Calu3 (cell line): ENCODE measurements around the gene PXDN. TPM values are rescaled to one million over a fixed set of nuclear protein-coding genes. Genes with fewer than 3 reads are reported as not detected.

ENCODE experiments used
- BruUV-seq: library from RNA; stranded (reverse); fragments of 400-500 nt; replicated peaks from 2 replicates; lab custom pipeline; 2021; lab: Mats Ljungman, UMichigan
- CTCF ChIA-PET: fragments of 300-600 bp; sonication (Branson Sonifier 250); formaldehyde crosslinking; loops from one replicate; lab custom pipeline; 2022; ENCODE audit warnings: antibody characterized with exemption; lab: Charles Lee
- DNase-seq: peaks from one replicate; pipeline ENCODE4 v3.0.0; 2022
- H3K27ac Mint-ChIP-seq: one replicate; pipeline ENCODE4 v1.8.0; 2022; ENCODE audit warnings: mixed read lengths; ENCODE audit not compliant: unreplicated experiment
- H3K27me3 Mint-ChIP-seq: one replicate; pipeline ENCODE4 v1.8.0; 2022; ENCODE audit warnings: mixed read lengths; ENCODE audit not compliant: unreplicated experiment
- H3K36me3 Mint-ChIP-seq: one replicate; pipeline ENCODE4 v1.8.0; 2022; ENCODE audit warnings: mild to moderate bottlenecking, moderate library complexity, mixed read lengths; ENCODE audit not compliant: insufficient read depth, unreplicated experiment
- H3K4me1 Mint-ChIP-seq: one replicate; pipeline ENCODE4 v1.8.0; 2022; ENCODE audit warnings: mild to moderate bottlenecking, low read depth, mixed read lengths; ENCODE audit not compliant: unreplicated experiment
- H3K4me3 Mint-ChIP-seq: one replicate; pipeline ENCODE4 v1.8.0; 2022; ENCODE audit warnings: mild to moderate bottlenecking, low read depth, moderate library complexity, mixed read lengths; ENCODE audit not compliant: unreplicated experiment
- H3K9me3 Mint-ChIP-seq: one replicate; pipeline ENCODE4 v1.8.0; 2022; ENCODE audit warnings: low read depth, mixed read lengths; ENCODE audit not compliant: unreplicated experiment
- CTCF ChIP-seq: fragments of 200-600 bp; IDR thresholded peaks from one replicate; pipeline ENCODE4 v1.8.0; 2022; ENCODE audit warnings: antibody characterized with exemption; ENCODE audit not compliant: unreplicated experiment
- intact Hi-C: fragments of 100-400 bp; cut with micrococcal nuclease; formaldehyde crosslinking; loops from one replicate; pipeline ENCODE4 v1.10.0; 2022; ENCODE audit not compliant: unreplicated experiment
- total RNA-seq: library from RNA; stranded (reverse); gene quantifications from 2 replicates; pipeline ENCODE4 v1.2.3, GENCODE V29; 2022

PXDN gene
- total RNA-seq, 1 experiment from 2014 or later = not detected

GRCh38 chr2:1694371-1695271 is 49.7 kb downstream of the PXDN start:
- Mint-ChIP-seq H3K9me3 (peaks cover 9% of the 10 kb centered on the region), H3K4me1 (no peaks in the 10 kb centered on the region), H3K27me3 (no peaks in the 10 kb centered on the region), H3K36me3 (no peaks in the 10 kb centered on the region), H3K27ac (no peak overlapping the region), H3K4me3 (no peak overlapping the region)
- TF ChIP-seq CTCF = no peak
- intact Hi-C loops = no loop called here
- CTCF ChIA-PET = no interaction called here
- BruUV-seq = no TSS peak
- DNase-seq = no peak

- Mint-ChIP-seq H3K27ac (no peak overlapping the region), H3K9me3 (peaks cover 9% of the 10 kb centered on the region), H3K4me1 (no peaks in the 10 kb centered on the region), H3K27me3 (no peaks in the 10 kb centered on the region), H3K36me3 (no peaks in the 10 kb centered on the region), H3K4me3 (no peak overlapping the region)
- intact Hi-C loops = no loop called here
- BruUV-seq = no TSS peak
- CTCF ChIA-PET = no interaction called here
- no peak for TF ChIP-seq CTCF
- no peak for DNase-seq
Measured at GRCh38 chr2:1693723-1694122, 50.6 kb downstream of the PXDN start.

- no peaks in the 10 kb centered on the region for H3K27me3 Mint-ChIP-seq
- no peaks in the 10 kb centered on the region for H3K4me1 Mint-ChIP-seq
- no peaks in the 10 kb centered on the region for H3K36me3 Mint-ChIP-seq
- intact Hi-C loops = no loop called here
- CTCF ChIA-PET = no interaction called here
- BruUV-seq = no TSS peak
- DNase-seq = no peak
- no peak overlapping the region for H3K27ac Mint-ChIP-seq
- no peak for TF ChIP-seq CTCF
- no peak overlapping the region for H3K4me3 Mint-ChIP-seq
- H3K9me3 Mint-ChIP-seq = peaks cover 6% of the 10 kb centered on the region
Measured at GRCh38 chr2:1692342-1692741, 52.0 kb downstream of the PXDN start.

GRCh38 chr2:1691366-1691765 is 52.9 kb downstream of the PXDN start:
- DNase-seq = no peak
- H3K9me3 Mint-ChIP-seq = peaks cover 10% of the 10 kb centered on the region
- no peak for TF ChIP-seq CTCF
- intact Hi-C loops = no loop called here
- no TSS peak for BruUV-seq
- H3K4me1 Mint-ChIP-seq = no peaks in the 10 kb centered on the region
- H3K27me3 Mint-ChIP-seq = no peaks in the 10 kb centered on the region
- CTCF ChIA-PET = interaction anchor here (0.6 kb wide), 1 partner anchor 138 kb away, joined by 3 read pairs; no protein-coding TSS in a partner anchor
- H3K36me3 Mint-ChIP-seq = no peaks in the 10 kb centered on the region
- no peak overlapping the region for H3K27ac Mint-ChIP-seq
- no peak overlapping the region for H3K4me3 Mint-ChIP-seq
